Germinal center (tissue), 1 donor: ENCODE measurements around the gene EMC8.
"Not testable (repeated sequence)": the region's sequence is repeated elsewhere in the genome, so short reads cannot be mapped to it uniquely, and the experiment has no call there.

Experiments used
- DNase-seq: peaks from one replicate; pipeline ENCODE4 v3.0.0; 2012; ENCODE audit warnings: mixed read lengths, low spot score

Gene EMC8

GRCh38 chr16:85835227-85835751 lies 35.9 kb upstream of the EMC8 start:
- DNase-seq, result no peak

GRCh38 chr16:85834741-85835140 lies 35.4 kb upstream of the EMC8 start:
- DNase-seq, result no peak

GRCh38 chr16:85833219-85833920 lies 34.0 kb upstream of the EMC8 start:
- no peak for DNase-seq

GRCh38 chr16:85832570-85833218 lies 33.4 kb upstream of the EMC8 start:
- DNase-seq, result peak; percentile 78

- no peak for DNase-seq
Observed at GRCh38 chr16:85830821-85831220, 31.5 kb upstream of the EMC8 start.

- DNase-seq, result no peak
Observed at GRCh38 chr16:85829751-85830445, 30.6 kb upstream of the EMC8 start.

GRCh38 chr16:85829171-85829719 lies 29.9 kb upstream of the EMC8 start:
- peak; percentile 33 for DNase-seq

- no peak for DNase-seq
Observed at GRCh38 chr16:85828166-85828565, 28.8 kb upstream of the EMC8 start.

GRCh38 chr16:85826686-85827247 lies 27.4 kb upstream of the EMC8 start:
- DNase-seq, result no peak

GRCh38 chr16:85825326-85825725 lies 26.0 kb upstream of the EMC8 start:
- DNase-seq, result no peak

GRCh38 chr16:85824161-85825135 lies 25.1 kb upstream of the EMC8 start:
- DNase-seq, result no peak

- no peak for DNase-seq
Observed at GRCh38 chr16:85823328-85823920, 24.1 kb upstream of the EMC8 start.

- no peak for DNase-seq
Observed at GRCh38 chr16:85822145-85822544, 22.8 kb upstream of the EMC8 start.

GRCh38 chr16:85821390-85822135 lies 22.2 kb upstream of the EMC8 start:
- DNase-seq, result peak; percentile 89

- DNase-seq, result no peak
Observed at GRCh38 chr16:85820604-85821372, 21.4 kb upstream of the EMC8 start.

- DNase-seq, result no peak
Observed at GRCh38 chr16:85819771-85820170, 20.4 kb upstream of the EMC8 start.

- peak; percentile 87 for DNase-seq
Observed at GRCh38 chr16:85819245-85819644, 19.9 kb upstream of the EMC8 start.

GRCh38 chr16:85817195-85817594 lies 17.9 kb upstream of the EMC8 start:
- DNase-seq, result not testable (repeated sequence)

- DNase-seq, result no peak
Observed at GRCh38 chr16:85816159-85816558, 16.8 kb upstream of the EMC8 start.
